DND-41 (cell line): Measurements from ENCODE around the gene COL23A1.

ENCODE experiments used
- ATAC-seq: fragments of 200-7000 bp; cut with Tn5 transposase; 3 replicates; pipeline ENCODE4 v1.9.1; 2021; ENCODE audit warnings: low read depth; ENCODE audit not compliant: insufficient read depth
- DNase-seq: peaks from one replicate; pipeline ENCODE4 v3.0.0-alpha.2; 2020
- H2AFZ ChIP-seq: 2 replicates; pipeline ENCODE4 v1.6.0; 2012; ENCODE audit warnings: low read depth, low read length
- H3K27ac ChIP-seq: 2 replicates; pipeline ENCODE4 v1.5.1; 2012; ENCODE audit warnings: low read length, inconsistent platforms
- H3K27me3 ChIP-seq: fragments of 200-600 bp; sonication (generic); 2 replicates; pipeline ENCODE4 v1.6.0; 2012; ENCODE audit warnings: low read length, mild to moderate bottlenecking, inconsistent platforms; ENCODE audit not compliant: insufficient read depth, poor library complexity
- H3K36me3 ChIP-seq: 2 replicates; pipeline ENCODE4 v1.5.1; 2012; ENCODE audit warnings: low read length, inconsistent platforms; ENCODE audit not compliant: insufficient read depth
- H3K4me1 ChIP-seq: 2 replicates; pipeline ENCODE4 v1.5.1; 2012; ENCODE audit warnings: mild to moderate bottlenecking, low read length; ENCODE audit not compliant: insufficient read depth
- H3K4me2 ChIP-seq: 2 replicates; pipeline ENCODE4 v1.6.0; 2012; ENCODE audit warnings: mild to moderate bottlenecking, moderate library complexity, low read length, inconsistent platforms; ENCODE audit not compliant: insufficient read depth
- H3K4me3 ChIP-seq, 2 experiments: fragments of 200-600 bp in 1 of 2; shearing (Covaris generic) in 1 of 2; 2 replicates each; pipeline ENCODE4 v1.5.1; 2012 to 2016; ENCODE audit warnings: inconsistent platforms in 2 of 2, low read length in 2 of 2, mild to moderate bottlenecking in 2 of 2, low read depth in 1 of 2, moderate library complexity in 1 of 2
- H3K79me2 ChIP-seq: 2 replicates; pipeline ENCODE4 v1.6.0; 2012; ENCODE audit warnings: low read length, inconsistent platforms; ENCODE audit not compliant: insufficient read depth
- H3K9ac ChIP-seq: 2 replicates; pipeline ENCODE4 v1.6.0; 2012; ENCODE audit warnings: low read depth, mild to moderate bottlenecking, inconsistent platforms, low read length, moderate library complexity
- H3K9me3 ChIP-seq: 2 replicates; pipeline ENCODE4 v1.5.1; 2012; ENCODE audit warnings: low read length, moderate library complexity, mild to moderate bottlenecking, inconsistent platforms; ENCODE audit not compliant: insufficient read depth, severe bottlenecking
- H4K20me1 ChIP-seq: 2 replicates; pipeline ENCODE4 v1.6.0; 2012; ENCODE audit warnings: low read length; ENCODE audit not compliant: insufficient read depth
- CTCF ChIP-seq: IDR thresholded peaks from 2 replicates; pipeline ENCODE4 v1.5.1; 2012; ENCODE audit warnings: borderline replicate concordance, low read length, moderate library complexity, mild to moderate bottlenecking; ENCODE audit not compliant: poor library complexity, severe bottlenecking; ENCODE audit errors: extremely low read depth
- EZH2 ChIP-seq: IDR thresholded peaks from 3 replicates; pipeline ENCODE4 v1.6.1; 2012; ENCODE audit warnings: borderline replicate concordance, low read depth, mild to moderate bottlenecking, moderate library complexity, low read length, inconsistent platforms; ENCODE audit not compliant: severe bottlenecking

Gene COL23A1

GRCh38 chr5:178449163-178450070, 140.8 kb downstream of the COL23A1 start:
- Histone ChIP-seq H3K79me2 (no peaks in the 10 kb centered on the region), H3K9ac (no peak overlapping the region), H2AFZ (no peak overlapping the region), H4K20me1 (no peaks in the 10 kb centered on the region), H3K4me1 (peaks cover 7% of the 10 kb centered on the region), H3K36me3 (no peaks in the 10 kb centered on the region), H3K27ac (no peak overlapping the region), H3K4me3 (no peak overlapping the region), H3K27me3 (no peaks in the 10 kb centered on the region), H3K4me2 (no peak overlapping the region), H3K9me3 (no peaks in the 10 kb centered on the region)
- ATAC-seq (no peak), DNase-seq (no peak)
- TF ChIP-seq EZH2 = no peak
- no peak for TF ChIP-seq CTCF

- DNase-seq (no peak), ATAC-seq (no peak)
- Histone ChIP-seq H3K9me3 (no peaks in the 10 kb centered on the region), H3K27me3 (no peaks in the 10 kb centered on the region), H3K4me2 (no peak overlapping the region), H3K27ac (no peak overlapping the region), H3K36me3 (no peaks in the 10 kb centered on the region), H3K4me1 (peaks cover 45% of the 10 kb centered on the region), H2AFZ (no peak overlapping the region), H3K9ac (no peak overlapping the region), H3K4me3 (no peak overlapping the region), H3K79me2 (peaks cover 13% of the 10 kb centered on the region; the same call in 1 of the 2 replicates), H4K20me1 (no peaks in the 10 kb centered on the region)
- TF ChIP-seq EZH2 (no peak), CTCF (no peak)
These were observed 144.7 kb downstream of the COL23A1 start for GRCh38 chr5:178445534-178445933.

GRCh38 chr5:178442405-178443257, 147.6 kb downstream of the COL23A1 start:
- ATAC-seq (peak; percentile 89), DNase-seq (peak; percentile 96)
- peaks cover 13% of the 10 kb centered on the region; the same call in 1 of the 2 replicates for H3K79me2 ChIP-seq
- peak overlapping the region; percentile 64 for H3K9ac ChIP-seq
- H4K20me1 ChIP-seq = no peaks in the 10 kb centered on the region
- H3K4me2 ChIP-seq = peak overlapping the region; percentile 59
- no peaks in the 10 kb centered on the region for H3K27me3 ChIP-seq
- peak overlapping the region; percentile 61 for H2AFZ ChIP-seq
- H3K4me3 ChIP-seq = peak overlapping the region in 1 of 2 experiments; percentile 44; a peak in 2 of 4 replicates
- no peaks in the 10 kb centered on the region for H3K9me3 ChIP-seq
- TF ChIP-seq EZH2 = no peak
- no peak for TF ChIP-seq CTCF
- no peaks in the 10 kb centered on the region for H3K36me3 ChIP-seq
- peak overlapping the region; percentile 93 for H3K27ac ChIP-seq
- peaks cover 74% of the 10 kb centered on the region for H3K4me1 ChIP-seq
